GM10266 (cell line): ENCODE results near the gene TBK1.

Experiments used
- DNase-seq: peaks from one replicate; pipeline ENCODE4 v3.0.0; 2012; ENCODE audit errors: extremely low spot score
- CTCF ChIP-seq: IDR thresholded peaks from 2 replicates; pipeline ENCODE4 v1.5.1; 2012; ENCODE audit warnings: mild to moderate bottlenecking, low read depth; ENCODE audit not compliant: control insufficient read depth, insufficient read depth; ENCODE audit errors: missing control alignments

TBK1 gene

GRCh38 chr12:64496839-64497400, 45.0 kb downstream of the TBK1 start:
- DNase-seq: no peak
- TF ChIP-seq CTCF: no peak

GRCh38 chr12:64497484-64497883, 45.6 kb downstream of the TBK1 start:
- TF ChIP-seq CTCF: no peak
- DNase-seq: no peak

GRCh38 chr12:64497903-64498302, 46.0 kb downstream of the TBK1 start:
- no peak for DNase-seq
- TF ChIP-seq CTCF: no peak

- no peak for TF ChIP-seq CTCF
- DNase-seq: no peak
Measured at GRCh38 chr12:64500394-64500793, 48.5 kb downstream of the TBK1 start.

GRCh38 chr12:64501486-64501885, 49.6 kb downstream of the TBK1 start:
- no peak for TF ChIP-seq CTCF

GRCh38 chr12:64506955-64507354, 55.0 kb downstream of the TBK1 start:
- no peak for DNase-seq
- TF ChIP-seq CTCF: no peak

More at GRCh38 chr12:64501486-64501885, 49.6 kb downstream of the TBK1 start:
- no peak for DNase-seq

GRCh38 chr12:64510667-64511066, 58.7 kb downstream of the TBK1 start:
- TF ChIP-seq CTCF: no peak
- DNase-seq: no peak
